K562 (cell line): Measurements from ENCODE around the gene NRSN2. TPM values are rescaled to one million over a fixed set of nuclear protein-coding genes. Genes with fewer than 3 reads are reported as not detected.

Experiments
- ARID2 ChIP-seq: fragments of 450-650 bp; IDR thresholded peaks from 2 replicates; pipeline ENCODE4 v1.6.1; 2017; ENCODE audit warnings: antibody characterized with exemption, mild to moderate bottlenecking
- EHMT2 ChIP-seq: fragments of 450-650 bp; IDR thresholded peaks from 2 replicates; pipeline ENCODE4 v1.6.1; 2018; ENCODE audit warnings: antibody characterized with exemption
- HOXB6 ChIP-seq: fragments of 250-450 bp; sonication (Bioruptor Pico); IDR thresholded peaks from 2 replicates; pipeline ENCODE4 v1.5.1; 2022; ENCODE audit warnings: mild to moderate bottlenecking, borderline replicate concordance
- JUNB ChIP-seq: fragments of 450-650 bp; formaldehyde crosslinking; conservative IDR thresholded peaks from 2 replicates; pipeline ENCODE4 v1.4.0; 2020; ENCODE audit warnings: mild to moderate bottlenecking
- KLF13 ChIP-seq: fragments of 450-650 bp; IDR thresholded peaks from 2 replicates; pipeline ENCODE4 v1.6.1; 2016; ENCODE audit warnings: missing genetic modification characterization, low read depth, mild to moderate bottlenecking, missing compliant biosample characterization, moderate library complexity, borderline replicate concordance
- MGA ChIP-seq: fragments of 450-650 bp; IDR thresholded peaks from 2 replicates; pipeline ENCODE4 v1.6.1; 2016; ENCODE audit warnings: mild to moderate bottlenecking, moderate library complexity
- MLLT1 ChIP-seq, 2 experiments: fragments of 450-650 bp; IDR thresholded peaks; 2 replicates each; pipeline ENCODE4 v1.6.1; 2016
- SNRNP70 ChIP-seq: fragments of 200-400 bp; formaldehyde crosslinking; optimal IDR thresholded peaks from 2 replicates; pipeline ENCODE3; 2017; ENCODE audit warnings: low read depth, low read length
- SRSF9 ChIP-seq: fragments of 200-400 bp; formaldehyde crosslinking; IDR thresholded peaks from 2 replicates; pipeline ENCODE4 v1.6.1; 2017; ENCODE audit warnings: low read depth, low read length, borderline replicate concordance
- TEAD1 ChIP-seq, 2 experiments: fragments of 450-650 bp in 1 of 2; sonication (generic) in 1 of 2; formaldehyde crosslinking; IDR thresholded peaks; 2 replicates each; pipeline versions ENCODE4 v1.4.0 to v1.8.0; 2020 to 2022; ENCODE audit warnings: mild to moderate bottlenecking in 2 of 2, missing genetic modification reagents in 1 of 2
- TEAD2 ChIP-seq: fragments of 450-650 bp; IDR thresholded peaks from 2 replicates; pipeline ENCODE4 v1.6.1; 2016; ENCODE audit warnings: missing genetic modification characterization, control low read depth, missing compliant biosample characterization
- ZBTB17 ChIP-seq: fragments of 450-650 bp; formaldehyde crosslinking; IDR thresholded peaks from 2 replicates; pipeline ENCODE4 v1.4.0; 2020; ENCODE audit warnings: mild to moderate bottlenecking
- ZKSCAN3 ChIP-seq: fragments of 250-450 bp; sonication (Bioruptor Pico); IDR thresholded peaks from 2 replicates; pipeline ENCODE4 v1.4.0; 2020
- ZNF12 ChIP-seq: sonication (generic); formaldehyde crosslinking; IDR thresholded peaks from 2 replicates; pipeline ENCODE4 v1.4.0; 2020; ENCODE audit warnings: mild to moderate bottlenecking, missing genetic modification reagents
- ZNF766 ChIP-seq: fragments of 200-800 bp; sonication (Bioruptor generic); conservative IDR thresholded peaks from 2 replicates; pipeline ENCODE4 v1.6.1; 2016; ENCODE audit warnings: missing genetic modification characterization, missing compliant biosample characterization
- ZSCAN32 ChIP-seq: fragments of 450-650 bp; formaldehyde crosslinking; IDR thresholded peaks from 2 replicates; pipeline ENCODE4 v1.4.0; 2020; ENCODE audit warnings: mild to moderate bottlenecking, moderate library complexity
- polyA plus RNA-seq, 8 experiments: library from polyadenylated mRNA; depleted of rRNA in 4 of 8; stranded (reverse) in 5 of 8; unstranded in 3 of 8; fragments of >200 nt; fragmentation: Nextera tagmentation in 2 of 8; fragmentation: Illumina TruSeq in 1 of 8; extraction: Ambion mirVana in 2 of 8; extraction: Trizol in 1 of 8; gene quantifications; 2 replicates each; pipeline versions ENCODE4 v1.2.1 to v1.2.3, GENCODE V29; 2011 to 2014; ENCODE audit warnings: inconsistent platforms in 1 of 8, missing spikeins in 1 of 8
- total RNA-seq, 7 experiments: library from RNA; depleted of rRNA in 6 of 7; stranded (reverse); fragments of >200 nt in 6 of 7; fragmentation: Illumina TruSeq in 2 of 7; extraction: Trizol in 2 of 7; gene quantifications; 2 replicates each; pipeline versions ENCODE4 v1.2.1 to v1.2.3, GENCODE V29; 2011 to 2021; ENCODE audit warnings: low replicate concordance in 1 of 7

The NRSN2 gene
- total and polyA plus RNA-seq, 9 of the 15 experiments (the other 6 are each of a cell fraction or from before 2014, with no cell fraction given), result 7.5 to 29.7 (median 11.1) TPM

- TF ChIP-seq KLF13 (tag), result no peak
- no peak; the same call in 1 of the 2 replicates for TF ChIP-seq TEAD2 (tag)
- TF ChIP-seq ZSCAN32, result peak; percentile 94
- TF ChIP-seq ZBTB17 (CRISPR knock-in tag), result peak; percentile 52; the same call in 1 of the 2 replicates
- TF ChIP-seq ZKSCAN3 (CRISPR knock-in tag), result no peak
- TF ChIP-seq ZNF12 (CRISPR knock-in tag), result no peak
- no peak for TF ChIP-seq SRSF9
- TF ChIP-seq MGA, result peak; percentile 52
- no peak for TF ChIP-seq JUNB (CRISPR knock-in tag)
- no peak for TF ChIP-seq SNRNP70
- no peak for TF ChIP-seq HOXB6
- TF ChIP-seq ARID2, result no peak
- TF ChIP-seq EHMT2, result peak; percentile 48; the same call in 1 of the 2 replicates
- TF ChIP-seq ZNF766 (CRISPR knock-in tag), result peak; percentile 82
- TF ChIP-seq TEAD1 (CRISPR knock-in tag; IDR thresholded peaks at IDR 0.05), result peak; percentile 53 to 82; a peak in 3 of 4 replicates
- TF ChIP-seq MLLT1 (IDR thresholded peaks at IDR 0.05), result peak; percentile 7 to 48; a peak in 2 of 4 replicates
Measured at GRCh38 chr20:371755-372542, 25.0 kb downstream of the NRSN2 start (continued).
